Left lung (tissue), 10 donors: ENCODE data around the gene SNX14. TPM values are rescaled to one million over a fixed set of nuclear protein-coding genes. Genes with fewer than 3 reads are reported as not detected.

Source experiments
- ATAC-seq: fragments of 200-7000 bp; cut with Tn5 transposase; one replicate; pipeline ENCODE4 v1.9.1; 2020; ENCODE audit warnings: moderate library complexity
- DNase-seq, 4 donors: peaks; one replicate each; pipeline ENCODE4 v3.0.0-alpha.2; 2013 to 2020
- H3K27ac ChIP-seq, 2 donors: fragments of 200-600 bp; sonication (generic) in 1 of 2; one replicate each; pipeline versions ENCODE4 v1.5.0 to v1.8.0; 2020 to 2021
- H3K27me3 ChIP-seq, 2 donors: fragments of 200-600 bp; sonication (generic) in 1 of 2; one replicate each; pipeline versions ENCODE4 v1.5.0 to v1.8.0; 2020 to 2021
- H3K36me3 ChIP-seq, 2 donors: fragments of 200-600 bp; sonication (generic) in 1 of 2; one replicate each; pipeline versions ENCODE4 v1.5.0 to v1.8.0; 2020 to 2021
- H3K4me1 ChIP-seq, 2 donors: fragments of 200-600 bp; one replicate each; pipeline ENCODE4 v1.8.0; 2021
- H3K4me3 ChIP-seq, 2 donors: fragments of 200-600 bp; sonication (generic) in 1 of 2; one replicate each; pipeline versions ENCODE4 v1.5.0 to v1.8.0; 2020 to 2021; ENCODE audit warnings: mild to moderate bottlenecking in 1 of 2
- H3K9me3 ChIP-seq, 2 donors: fragments of 200-600 bp; sonication (generic) in 1 of 2; one replicate each; pipeline versions ENCODE4 v1.5.0 to v1.8.0; 2020 to 2021
- CTCF ChIP-seq, 2 donors: fragments of 200-600 bp; sonication (generic) in 1 of 2; IDR thresholded peaks; one replicate each; pipeline versions ENCODE4 v1.5.0 to v1.8.0; 2021; ENCODE audit warnings: antibody characterized with exemption in 2 of 2
- intact Hi-C, 2 donors: fragments of 100-400 bp; cut with DNase I; formaldehyde crosslinking; loops; one replicate each; pipeline versions ENCODE4 v1.11.2 to v1.14.2; 2022
- polyA plus RNA-seq, 6 donors: library from polyadenylated mRNA; unstranded; fragments of 120-200 nt; gene quantifications; one replicate each; pipeline ENCODE4 v1.2.1, GENCODE V29; 2013; ENCODE audit not compliant: insufficient read length in 6 of 6
- total RNA-seq, 2 donors: library from RNA; stranded (reverse); fragmentation: NEBNext Ultra II Directional; extraction: Animal tissue kit (Norgen Biotek cat#: 25700); gene quantifications; one replicate each; pipeline ENCODE4 v1.2.1, GENCODE V29; 2021
- donor health status: DM: no; HTN: yes; CAD: no.
- donor health status: DM: no; HTN: no; CAD: no.

The SNX14 gene
- total and polyA plus RNA-seq, 8 donors: 79.9 to 150 (median 125) TPM

- Histone ChIP-seq H3K27me3 (no peaks in the 10 kb centered on the region), H3K4me3 (peak overlapping the region; percentile 94 to 97), H3K36me3 (peaks cover 0 to 31% of the 10 kb centered on the region in 2 donors), H3K4me1 (peaks cover 21 to 55% of the 10 kb centered on the region in 2 donors), H3K27ac (peak overlapping the region; percentile 98 to 99), H3K9me3 (no peaks in the 10 kb centered on the region)
- ATAC-seq (peak; percentile 1), DNase-seq (peak; percentile 42 to 94 (median 62))
- TF ChIP-seq CTCF (IDR thresholded peaks at IDR 0.05): peak in 1 of 2 donors; percentile 14
- intact Hi-C loops: loop anchor here in 1 of 2 donors (5.0 kb wide), 1 partner anchor 35 kb away; no protein-coding TSS in a partner anchor
Observed at GRCh38 chr6:85641897-85642773, 48.5 kb upstream of the SNX14 start.

- peak overlapping the region; percentile 94 to 97 for H3K4me3 ChIP-seq
- no peak for TF ChIP-seq CTCF (IDR thresholded peaks at IDR 0.05)
- DNase-seq: peak in 1 of 4 donors; percentile 5
- no peaks in the 10 kb centered on the region for H3K9me3 ChIP-seq
- H3K27ac ChIP-seq: peak overlapping the region; percentile 98 to 99
- ATAC-seq: no peak
- intact Hi-C loops: loop anchor here in 1 of 2 donors (5.0 kb wide), 1 partner anchor 36 kb away; no protein-coding TSS in a partner anchor
- no peaks in the 10 kb centered on the region for H3K27me3 ChIP-seq
- peaks cover 21 to 61% of the 10 kb centered on the region in 2 donors for H3K4me1 ChIP-seq
- peaks cover 0 to 37% of the 10 kb centered on the region in 2 donors for H3K36me3 ChIP-seq
Observed at GRCh38 chr6:85641522-85641896, 47.9 kb upstream of the SNX14 start.

GRCh38 chr6:85640821-85641220 is 47.2 kb upstream of the SNX14 start:
- Histone ChIP-seq H3K27ac (no peak overlapping the region), H3K4me3 (peak overlapping the region; percentile 94 to 97), H3K9me3 (no peaks in the 10 kb centered on the region), H3K4me1 (peaks cover 21 to 64% of the 10 kb centered on the region in 2 donors), H3K27me3 (no peaks in the 10 kb centered on the region), H3K36me3 (peaks cover 3 to 44% of the 10 kb centered on the region in 2 donors)
- peak in 2 of 4 donors; percentile 5 to 13 for DNase-seq
- no peak for TF ChIP-seq CTCF (IDR thresholded peaks at IDR 0.05)
- ATAC-seq: no peak
- intact Hi-C loops: loop anchor here in 1 of 2 donors (5.0 kb wide), 1 partner anchor 36 kb away; no protein-coding TSS in a partner anchor

- peaks cover 21 to 53% of the 10 kb centered on the region in 2 donors for H3K4me1 ChIP-seq
- H3K9me3 ChIP-seq: no peaks in the 10 kb centered on the region
- no peak overlapping the region for H3K27ac ChIP-seq
- no peaks in the 10 kb centered on the region for H3K27me3 ChIP-seq
- DNase-seq (no peak), ATAC-seq (no peak)
- H3K4me3 ChIP-seq: no peak overlapping the region
- peaks cover 8 to 76% of the 10 kb centered on the region in 2 donors for H3K36me3 ChIP-seq
- TF ChIP-seq CTCF (IDR thresholded peaks at IDR 0.05): no peak
- intact Hi-C loops: no loop called here
Observed at GRCh38 chr6:85637579-85637978, 43.9 kb upstream of the SNX14 start.
